AG09319 (cell line): ENCODE measurements around the gene DGKD.

Experiments used
- DNase-seq: peaks from one replicate; pipeline ENCODE4 v3.0.0-alpha.2; 2010; ENCODE audit warnings: low read depth; ENCODE audit errors: extremely low read depth
- TF ChIP-seq, protein P1 (sequence below): IDR thresholded peaks from 2 replicates; pipeline ENCODE4 v1.5.1; 2011; ENCODE audit warnings: low read depth, mild to moderate bottlenecking, inconsistent platforms, low read length, moderate library complexity

Gene DGKD

DNA sequence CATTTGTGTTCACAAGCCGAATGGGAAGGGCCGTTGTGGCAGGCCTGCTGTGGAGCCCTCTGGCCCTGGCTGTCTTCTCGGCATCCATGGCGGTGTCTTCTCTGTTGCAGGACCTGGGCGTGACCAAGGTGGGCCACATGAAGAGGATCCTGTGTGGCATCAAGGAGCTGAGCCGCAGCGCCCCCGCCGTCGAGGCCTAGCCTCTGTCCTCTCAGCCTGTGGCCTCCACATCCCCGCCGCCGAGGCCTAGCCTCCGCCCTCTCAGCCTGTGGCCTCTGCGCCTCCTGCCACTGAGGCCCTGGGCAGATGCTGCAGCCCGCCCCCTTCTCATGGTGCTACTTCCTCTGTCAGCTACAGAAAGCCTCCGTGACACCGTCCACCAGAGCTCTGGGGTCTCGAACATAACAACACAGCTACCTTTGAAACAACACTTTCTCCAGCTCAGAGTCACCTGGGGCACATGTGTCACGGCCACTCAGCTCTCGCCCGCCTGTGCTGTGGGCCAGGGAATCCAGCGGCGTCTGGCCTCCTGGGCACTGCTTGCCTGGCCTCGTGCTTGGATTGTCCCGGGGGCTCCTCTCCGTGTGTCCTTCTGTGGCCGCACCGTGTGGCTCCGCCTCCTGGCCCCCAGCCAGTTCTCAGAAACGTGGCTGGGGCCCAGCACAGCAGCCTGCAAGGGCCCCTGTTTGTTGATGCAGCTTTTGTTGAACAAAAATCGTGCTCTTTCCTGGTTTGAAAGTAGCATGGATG is 115.1 kb downstream of the DGKD start:
- TF ChIP-seq, protein P1, sequence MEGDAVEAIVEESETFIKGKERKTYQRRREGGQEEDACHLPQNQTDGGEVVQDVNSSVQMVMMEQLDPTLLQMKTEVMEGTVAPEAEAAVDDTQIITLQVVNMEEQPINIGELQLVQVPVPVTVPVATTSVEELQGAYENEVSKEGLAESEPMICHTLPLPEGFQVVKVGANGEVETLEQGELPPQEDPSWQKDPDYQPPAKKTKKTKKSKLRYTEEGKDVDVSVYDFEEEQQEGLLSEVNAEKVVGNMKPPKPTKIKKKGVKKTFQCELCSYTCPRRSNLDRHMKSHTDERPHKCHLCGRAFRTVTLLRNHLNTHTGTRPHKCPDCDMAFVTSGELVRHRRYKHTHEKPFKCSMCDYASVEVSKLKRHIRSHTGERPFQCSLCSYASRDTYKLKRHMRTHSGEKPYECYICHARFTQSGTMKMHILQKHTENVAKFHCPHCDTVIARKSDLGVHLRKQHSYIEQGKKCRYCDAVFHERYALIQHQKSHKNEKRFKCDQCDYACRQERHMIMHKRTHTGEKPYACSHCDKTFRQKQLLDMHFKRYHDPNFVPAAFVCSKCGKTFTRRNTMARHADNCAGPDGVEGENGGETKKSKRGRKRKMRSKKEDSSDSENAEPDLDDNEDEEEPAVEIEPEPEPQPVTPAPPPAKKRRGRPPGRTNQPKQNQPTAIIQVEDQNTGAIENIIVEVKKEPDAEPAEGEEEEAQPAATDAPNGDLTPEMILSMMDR = no peak
- DNase-seq = no peak

DNA sequence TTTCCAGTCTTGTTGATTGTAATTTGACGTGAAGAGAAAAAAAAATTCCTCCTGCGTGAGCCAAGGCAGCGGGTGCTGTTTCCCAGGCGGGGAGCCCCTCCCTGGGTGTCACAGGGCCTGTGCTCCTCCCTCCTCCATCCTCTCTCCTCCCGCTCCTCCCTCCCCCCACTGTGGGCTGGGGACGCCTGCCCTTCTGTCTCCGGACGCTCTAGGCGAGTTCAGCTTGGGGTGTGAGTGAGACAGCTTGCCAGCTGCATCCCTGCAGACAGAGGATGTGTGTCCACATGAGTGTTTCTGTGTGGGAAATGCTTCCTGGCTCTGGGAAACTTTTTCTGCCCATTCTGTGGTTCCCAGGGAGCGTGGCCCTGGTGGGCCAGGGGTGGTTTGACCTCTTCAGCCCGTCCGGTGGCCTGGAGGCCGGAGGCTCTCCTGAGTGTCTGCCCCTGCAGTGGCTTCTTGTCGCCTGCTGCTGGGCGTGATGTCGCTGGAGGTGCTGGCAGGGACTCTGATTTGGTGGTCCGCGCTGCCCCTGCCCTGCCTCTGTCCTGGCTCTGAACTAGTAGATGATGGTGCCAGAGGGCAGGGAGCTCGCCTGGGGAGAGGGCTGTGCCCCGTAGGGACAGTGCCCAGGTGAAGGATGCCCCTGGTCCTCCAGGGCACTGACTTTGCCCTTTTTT is 115.9 kb downstream of the DGKD start:
- TF ChIP-seq, protein P1 = no peak
- DNase-seq = no peak

DNA sequence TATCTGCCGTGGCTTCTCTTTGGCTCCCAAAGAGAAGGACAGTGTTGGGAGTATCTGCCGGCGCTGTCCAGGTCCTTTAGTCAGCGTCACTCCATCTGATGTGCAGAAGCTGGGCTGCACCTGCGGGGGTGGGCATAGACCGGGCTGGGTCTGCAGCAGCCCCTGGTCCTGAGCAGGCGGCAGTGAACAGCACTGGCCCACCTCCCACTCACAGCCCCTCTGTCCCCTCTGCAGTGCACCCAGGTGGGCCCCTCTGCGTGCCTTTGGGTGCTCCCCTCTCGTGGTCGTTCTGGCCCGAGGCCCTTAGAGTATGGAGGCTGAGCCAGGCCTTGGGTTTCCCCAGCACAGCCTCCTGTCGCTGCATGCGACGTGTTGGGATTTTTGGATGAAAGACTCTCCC is 116.5 kb downstream of the DGKD start:
- DNase-seq = no peak
- TF ChIP-seq, protein P1 = no peak

DNA sequence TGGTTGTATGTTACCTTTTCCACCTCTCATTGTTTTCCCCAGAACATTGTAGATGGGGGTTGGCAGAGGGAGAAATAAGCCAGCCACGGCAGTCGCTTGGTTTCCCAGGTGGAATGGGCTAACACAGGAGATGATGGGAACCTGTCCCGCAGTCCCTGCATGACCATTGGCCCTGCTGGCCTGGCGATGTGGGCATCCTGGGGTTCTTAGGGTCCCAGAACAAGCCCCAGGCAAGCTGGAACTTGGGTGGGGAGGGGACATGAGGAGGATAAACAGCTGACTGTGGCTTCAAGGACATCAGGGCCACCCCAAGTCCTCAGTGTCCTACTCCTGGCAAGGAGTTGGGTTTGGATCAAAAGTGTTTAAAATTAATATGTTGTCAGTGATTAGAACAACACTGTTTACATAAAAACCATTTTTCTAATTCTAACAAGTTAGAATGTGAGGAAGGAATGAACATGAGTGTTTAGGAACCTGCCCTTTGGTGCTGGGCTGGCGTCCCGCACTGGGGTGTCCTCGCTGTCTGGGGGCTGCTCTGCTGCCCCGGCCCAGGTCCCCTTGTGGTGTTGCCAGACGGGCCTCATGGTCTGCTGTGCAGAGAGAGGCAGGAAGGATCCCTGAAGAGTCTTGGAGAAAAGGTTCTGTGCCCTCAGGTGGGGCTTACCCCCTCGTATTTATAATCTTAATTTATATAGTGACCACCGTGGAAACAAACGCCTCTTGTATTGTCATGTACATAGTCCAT is 117.2 kb downstream of the DGKD start:
- DNase-seq = no peak
- TF ChIP-seq, protein P1 = no peak

DNA sequence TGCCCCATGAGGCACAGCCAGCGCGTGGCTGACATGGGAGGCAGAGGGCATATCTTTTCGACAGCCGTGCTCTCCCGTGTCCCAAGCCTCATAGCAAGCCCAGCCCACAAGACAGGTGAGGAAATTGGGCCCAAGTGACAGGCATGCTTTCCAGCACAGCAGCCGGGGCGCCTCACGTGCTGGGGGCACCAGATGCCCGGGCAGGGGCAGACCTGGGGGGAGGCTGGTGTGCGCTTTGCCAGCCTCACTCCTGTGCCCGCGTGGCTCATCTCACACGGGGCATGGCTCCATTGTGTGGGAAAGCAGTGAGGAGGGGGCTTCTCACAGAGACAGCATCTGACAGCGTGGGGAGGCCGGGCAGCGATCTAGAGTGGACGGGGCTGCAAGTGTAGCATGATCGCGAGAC is 119.1 kb downstream of the DGKD start:
- TF ChIP-seq, protein P1 = no peak
- DNase-seq = no peak

DNA sequence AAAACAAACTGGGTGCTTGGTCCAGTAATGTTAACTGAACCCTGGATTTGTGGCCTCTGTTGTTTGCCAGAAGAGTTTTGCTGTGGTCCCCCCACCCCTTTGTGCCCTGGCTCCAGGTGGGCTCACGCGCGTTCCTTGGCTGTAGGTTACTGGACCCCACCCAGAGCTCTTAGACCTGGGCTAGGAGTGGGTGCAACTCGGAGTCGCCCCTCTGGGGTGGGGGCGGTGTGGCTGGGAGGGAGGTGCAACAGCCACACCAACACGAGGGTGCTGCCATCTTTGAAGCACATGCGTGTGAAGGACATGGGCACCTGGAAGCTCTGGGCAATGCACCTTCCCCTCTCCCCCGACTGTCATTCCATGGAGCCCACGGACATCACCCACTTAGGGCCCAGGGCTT is 119.6 kb downstream of the DGKD start:
- DNase-seq = no peak
- TF ChIP-seq, protein P1 = no peak
